ENCODE measurements around the gene COPZ1. TPM values are rescaled to one million over a fixed set of nuclear protein-coding genes. Genes with fewer than 3 reads are reported as not detected.
"Not testable (repeated sequence)": the region's sequence is repeated elsewhere in the genome, so short reads cannot be mapped to it uniquely, and the experiment has no call there.

Gene COPZ1
- total RNA-seq, 1 donor: 104 TPM

DNA sequence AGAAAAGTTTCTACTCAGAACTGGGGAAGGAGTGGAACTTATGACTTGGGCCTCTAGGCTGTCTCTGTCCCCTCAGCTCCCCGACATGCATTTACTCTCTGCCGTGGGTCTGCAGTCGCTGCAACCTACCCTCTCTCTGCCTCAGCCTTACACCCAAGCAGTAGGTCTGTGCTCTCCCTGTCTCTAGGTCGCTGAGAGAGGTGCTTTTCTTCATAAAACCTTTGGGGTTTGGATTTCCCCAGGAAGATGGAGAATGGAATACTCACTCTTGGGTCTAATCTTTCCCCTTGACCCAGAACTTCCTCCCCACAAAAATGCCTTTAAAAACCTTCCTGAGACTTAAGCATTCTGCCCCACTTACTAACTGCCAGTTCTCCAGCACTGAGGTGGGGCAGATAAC, 26.4 kb downstream of the COPZ1 start:
- H3K4me1 ChIP-seq (ENCODE audit: insufficient read depth, low read length): peaks cover 18% of the 10 kb centered on the region
- no peaks in the 10 kb centered on the region for H3K79me2 ChIP-seq (ENCODE audit: insufficient read depth, low read length)
- no peaks in the 10 kb centered on the region for H3K27me3 ChIP-seq (ENCODE audit: insufficient read depth, low read length)
- peaks cover 49% of the 10 kb centered on the region for H3K36me3 ChIP-seq (ENCODE audit: insufficient read depth, low read length)
- H3K4me2 ChIP-seq (ENCODE audit: insufficient read depth, low read length): no peak overlapping the region
- H3K9me3 ChIP-seq (ENCODE audit: low read depth, low read length): no peaks in the 10 kb centered on the region
- H4K20me1 ChIP-seq (ENCODE audit: insufficient read depth, low read length): peaks cover 4% of the 10 kb centered on the region
- H2AFZ ChIP-seq (ENCODE audit: low read length): no peak overlapping the region
- TF ChIP-seq, protein P1, sequence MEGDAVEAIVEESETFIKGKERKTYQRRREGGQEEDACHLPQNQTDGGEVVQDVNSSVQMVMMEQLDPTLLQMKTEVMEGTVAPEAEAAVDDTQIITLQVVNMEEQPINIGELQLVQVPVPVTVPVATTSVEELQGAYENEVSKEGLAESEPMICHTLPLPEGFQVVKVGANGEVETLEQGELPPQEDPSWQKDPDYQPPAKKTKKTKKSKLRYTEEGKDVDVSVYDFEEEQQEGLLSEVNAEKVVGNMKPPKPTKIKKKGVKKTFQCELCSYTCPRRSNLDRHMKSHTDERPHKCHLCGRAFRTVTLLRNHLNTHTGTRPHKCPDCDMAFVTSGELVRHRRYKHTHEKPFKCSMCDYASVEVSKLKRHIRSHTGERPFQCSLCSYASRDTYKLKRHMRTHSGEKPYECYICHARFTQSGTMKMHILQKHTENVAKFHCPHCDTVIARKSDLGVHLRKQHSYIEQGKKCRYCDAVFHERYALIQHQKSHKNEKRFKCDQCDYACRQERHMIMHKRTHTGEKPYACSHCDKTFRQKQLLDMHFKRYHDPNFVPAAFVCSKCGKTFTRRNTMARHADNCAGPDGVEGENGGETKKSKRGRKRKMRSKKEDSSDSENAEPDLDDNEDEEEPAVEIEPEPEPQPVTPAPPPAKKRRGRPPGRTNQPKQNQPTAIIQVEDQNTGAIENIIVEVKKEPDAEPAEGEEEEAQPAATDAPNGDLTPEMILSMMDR (IDR thresholded peaks at IDR 0.05; ENCODE audit: extremely low read depth, low read depth, low read length): no peak
- H3K4me3 ChIP-seq (ENCODE audit: insufficient read depth, low read length): no peak overlapping the region
- DNase-seq (ENCODE audit: insufficient read length, low spot score, missing footprints): no peak
- H3K27ac ChIP-seq (ENCODE audit: low read depth, low read length): no peak overlapping the region

DNA sequence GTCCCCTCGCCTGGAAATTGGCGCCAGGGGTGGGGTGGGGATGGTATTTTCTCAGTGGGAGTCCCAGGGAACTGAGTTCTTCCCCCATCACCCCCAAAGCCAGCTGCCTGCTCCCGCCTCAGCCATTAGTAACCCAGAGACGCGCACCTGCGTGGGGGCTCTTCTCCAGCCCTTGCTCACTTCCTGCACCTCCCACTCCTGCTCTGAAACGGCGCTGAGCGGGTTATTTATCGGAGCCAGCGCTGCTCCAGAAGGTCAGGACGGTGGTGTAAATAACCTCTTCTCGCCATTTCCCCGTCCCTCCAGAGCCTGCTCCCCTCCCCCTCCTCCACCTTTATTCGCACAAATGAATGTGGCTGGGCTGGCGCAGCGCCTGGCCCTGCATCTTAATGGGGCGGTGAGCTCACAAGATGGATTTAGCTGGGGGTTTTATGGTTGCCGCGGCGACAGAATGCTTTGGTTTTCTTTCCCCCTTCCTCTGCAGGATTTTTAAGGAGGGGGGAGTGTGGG, 27.1 kb downstream of the COPZ1 start:
- Histone ChIP-seq H3K4me2 (ENCODE audit: insufficient read depth, low read length) (peak overlapping the region; percentile 50), H3K4me3 (ENCODE audit: insufficient read depth, low read length) (no peak overlapping the region), H2AFZ (ENCODE audit: low read length) (no peak overlapping the region), H3K4me1 (ENCODE audit: insufficient read depth, low read length) (peaks cover 18% of the 10 kb centered on the region), H3K9me3 (ENCODE audit: low read depth, low read length) (no peaks in the 10 kb centered on the region), H3K27me3 (ENCODE audit: insufficient read depth, low read length) (no peaks in the 10 kb centered on the region), H3K79me2 (ENCODE audit: insufficient read depth, low read length) (no peaks in the 10 kb centered on the region), H3K27ac (ENCODE audit: low read depth, low read length) (peak overlapping the region; percentile 87), H3K36me3 (ENCODE audit: insufficient read depth, low read length) (peaks cover 44% of the 10 kb centered on the region), H4K20me1 (ENCODE audit: insufficient read depth, low read length) (peaks cover under 1% of the 10 kb centered on the region)
- peak; percentile 44 for DNase-seq (ENCODE audit: insufficient read length, low spot score, missing footprints)
- TF ChIP-seq, protein P1 (IDR thresholded peaks at IDR 0.05; ENCODE audit: extremely low read depth, low read depth, low read length): no peak

DNA sequence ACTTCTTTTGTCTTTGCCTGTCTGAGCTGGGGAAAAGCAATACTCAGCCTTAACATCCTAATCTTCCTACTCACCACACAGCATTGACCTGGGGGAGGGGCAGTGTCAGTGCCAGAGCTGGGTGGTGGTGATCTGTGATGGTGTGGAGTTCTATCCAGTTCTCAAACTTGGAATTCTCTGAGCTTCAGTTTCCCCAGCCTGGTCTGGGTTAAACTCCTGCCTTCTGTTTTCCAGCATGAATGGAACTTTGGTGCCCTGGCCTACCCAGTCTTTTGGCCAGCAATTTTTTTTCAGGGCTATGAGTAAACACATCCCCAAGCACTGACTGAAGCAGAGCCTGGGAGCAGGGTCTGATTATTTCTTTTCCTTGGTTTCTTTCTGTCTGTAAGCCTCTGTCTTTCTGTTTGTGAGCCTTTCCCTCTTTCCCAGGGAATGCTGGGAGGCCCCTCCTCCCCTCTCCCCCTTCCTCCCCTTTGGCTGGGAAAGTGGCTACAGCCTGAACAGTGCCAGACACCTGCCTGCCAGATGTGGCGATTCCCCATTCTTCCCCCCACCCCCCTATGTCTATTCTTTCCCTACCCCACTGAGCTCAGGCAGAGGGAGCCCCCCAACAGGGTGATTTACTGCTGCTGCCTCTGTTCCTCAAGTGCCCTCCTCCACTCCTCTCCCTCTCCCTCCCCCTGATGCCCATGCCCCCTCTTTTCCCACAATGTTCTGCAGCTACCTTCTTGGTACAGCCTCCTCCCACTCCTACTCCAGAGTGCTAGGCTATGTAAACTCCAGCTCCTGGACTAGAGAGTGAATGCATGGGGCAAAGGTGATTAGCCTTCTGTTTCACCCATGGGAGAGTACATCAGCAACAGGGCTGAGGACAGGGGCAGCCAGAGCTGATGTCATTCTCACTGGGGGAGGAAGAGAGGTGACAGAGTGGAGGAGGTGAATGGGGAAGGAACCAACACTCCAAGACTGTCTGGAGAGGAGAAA, 28.3 kb downstream of the COPZ1 start:
- DNase-seq (ENCODE audit: insufficient read length, low spot score, missing footprints): peak; percentile 77
- Histone ChIP-seq H3K4me3 (ENCODE audit: insufficient read depth, low read length) (no peak overlapping the region), H3K4me2 (ENCODE audit: insufficient read depth, low read length) (peak overlapping the region; percentile 50), H3K27me3 (ENCODE audit: insufficient read depth, low read length) (no peaks in the 10 kb centered on the region), H3K27ac (ENCODE audit: low read depth, low read length) (peak overlapping the region; percentile 87), H3K36me3 (ENCODE audit: insufficient read depth, low read length) (peaks cover 33% of the 10 kb centered on the region), H3K9me3 (ENCODE audit: low read depth, low read length) (no peaks in the 10 kb centered on the region), H3K4me1 (ENCODE audit: insufficient read depth, low read length) (peaks cover 24% of the 10 kb centered on the region), H2AFZ (ENCODE audit: low read length) (no peak overlapping the region), H4K20me1 (ENCODE audit: insufficient read depth, low read length) (no peaks in the 10 kb centered on the region), H3K79me2 (ENCODE audit: insufficient read depth, low read length) (no peaks in the 10 kb centered on the region)
- TF ChIP-seq, protein P1 (IDR thresholded peaks at IDR 0.05; ENCODE audit: extremely low read depth, low read depth, low read length): no peak

DNA sequence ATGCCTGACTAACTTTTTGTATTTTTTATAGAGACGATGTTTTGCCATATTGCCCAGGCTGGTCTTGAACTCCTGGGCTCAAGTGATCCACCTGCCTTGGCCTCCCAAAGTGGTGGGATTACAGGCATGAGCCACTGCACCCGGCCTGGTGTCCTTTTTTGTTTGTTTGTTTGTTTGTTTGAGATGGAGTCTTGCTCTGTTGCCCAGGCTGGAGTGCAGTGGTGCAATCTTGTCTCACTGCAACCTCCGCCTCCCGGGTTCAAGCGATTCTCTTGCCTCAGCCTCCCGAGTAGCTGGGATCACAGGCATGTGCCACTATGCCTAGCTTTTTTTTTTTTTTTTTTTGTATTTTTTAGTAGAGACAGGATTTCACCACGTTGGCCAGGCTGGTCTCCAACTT, 29.3 kb downstream of the COPZ1 start:
- H4K20me1 ChIP-seq (ENCODE audit: insufficient read depth, low read length); DNase-seq (ENCODE audit: insufficient read length, low spot score, missing footprints); H3K27ac ChIP-seq (ENCODE audit: low read depth, low read length); H3K4me2 ChIP-seq (ENCODE audit: insufficient read depth, low read length); H2AFZ ChIP-seq (ENCODE audit: low read length); H3K79me2 ChIP-seq (ENCODE audit: insufficient read depth, low read length); H3K9me3 ChIP-seq (ENCODE audit: low read depth, low read length); H3K4me3 ChIP-seq (ENCODE audit: insufficient read depth, low read length); H3K27me3 ChIP-seq (ENCODE audit: insufficient read depth, low read length): not testable (repeated sequence)
- Histone ChIP-seq H3K4me1 (ENCODE audit: insufficient read depth, low read length) (peaks cover 31% of the 10 kb centered on the region), H3K36me3 (ENCODE audit: insufficient read depth, low read length) (peaks cover 24% of the 10 kb centered on the region)

All from osteoblast (primary cell).